Keratinocyte (primary cell): Measurements from ENCODE around the gene SNRNP35. TPM values are rescaled to one million over a fixed set of nuclear protein-coding genes. Genes with fewer than 3 reads are reported as not detected.
"Not testable (repeated sequence)": the region's sequence is repeated elsewhere in the genome, so short reads cannot be mapped to it uniquely, and the experiment has no call there.

Source experiments
- DNase-seq: peaks from one replicate; pipeline ENCODE4 v3.0.0-alpha.2; 2011; ENCODE audit warnings: low read depth, missing footprints, low spot score
- FAIRE-seq: peaks from 2 replicates; lab custom pipeline; 2011; peaks lifted over from hg19 to GRCh38; lab: Jason Lieb, UNC
- H2AFZ ChIP-seq: 2 replicates; pipeline ENCODE4 v1.6.0; 2012; ENCODE audit warnings: low read length, control low read depth, inconsistent platforms; ENCODE audit not compliant: control insufficient read depth
- H3K27ac ChIP-seq: 2 replicates; pipeline ENCODE4 v1.5.1; 2011; ENCODE audit warnings: low read length; ENCODE audit not compliant: control insufficient read depth, insufficient read depth
- H3K27me3 ChIP-seq: 3 replicates; pipeline ENCODE4 v1.6.0; 2011; ENCODE audit warnings: low read length; ENCODE audit not compliant: control insufficient read depth, insufficient read depth; ENCODE audit errors: extremely low read depth
- H3K36me3 ChIP-seq, 2 experiments: 2 replicates in 1 of 2; 3 replicates in 1 of 2; pipeline ENCODE4 v1.5.1; 2011; ENCODE audit warnings: low read length in 2 of 2, mild to moderate bottlenecking in 1 of 2; ENCODE audit not compliant: control insufficient read depth in 2 of 2, insufficient read depth in 2 of 2; ENCODE audit errors: extremely low read depth in 1 of 2
- H3K4me1 ChIP-seq: 3 replicates; pipeline ENCODE4 v1.5.1; 2011; ENCODE audit warnings: low read length; ENCODE audit not compliant: control insufficient read depth, insufficient read depth; ENCODE audit errors: extremely low read depth
- H3K4me2 ChIP-seq: 3 replicates; pipeline ENCODE4 v1.6.0; 2011; ENCODE audit warnings: low read depth, low read length; ENCODE audit not compliant: control insufficient read depth, insufficient read depth; ENCODE audit errors: extremely low read depth
- H3K4me3 ChIP-seq, 3 experiments: fragments of 200-600 bp in 1 of 3; sonication (generic) in 1 of 3; 2 replicates in 2 of 3; 3 replicates in 1 of 3; pipeline ENCODE4 v1.5.1; 2011 to 2016; ENCODE audit warnings: low read length in 3 of 3, mild to moderate bottlenecking in 3 of 3, control low read depth in 2 of 3, inconsistent platforms in 1 of 3, low read depth in 1 of 3, mixed read lengths in 1 of 3, mixed run types in 1 of 3, moderate library complexity in 1 of 3; ENCODE audit not compliant: control insufficient read depth in 2 of 3, insufficient read depth in 2 of 3; ENCODE audit errors: extremely low read depth in 1 of 3
- H3K79me2 ChIP-seq: 2 replicates; pipeline ENCODE4 v1.6.0; 2012; ENCODE audit warnings: low read length; ENCODE audit not compliant: control insufficient read depth, insufficient read depth
- H3K9ac ChIP-seq: 3 replicates; pipeline ENCODE4 v1.6.0; 2011; ENCODE audit warnings: low read length; ENCODE audit not compliant: control insufficient read depth, insufficient read depth; ENCODE audit errors: extremely low read depth
- H3K9me1 ChIP-seq: 3 replicates; pipeline ENCODE4 v1.6.0; 2011; ENCODE audit warnings: low read length; ENCODE audit not compliant: control insufficient read depth, insufficient read depth; ENCODE audit errors: extremely low read depth
- H3K9me3 ChIP-seq: 2 replicates; pipeline ENCODE4 v1.5.1; 2012; ENCODE audit warnings: low read depth, low read length; ENCODE audit not compliant: control insufficient read depth
- H4K20me1 ChIP-seq: 3 replicates; pipeline ENCODE4 v1.6.0; 2011; ENCODE audit warnings: low read length; ENCODE audit not compliant: control insufficient read depth, insufficient read depth; ENCODE audit errors: extremely low read depth
- EZH2 ChIP-seq: IDR thresholded peaks from one replicate; pipeline ENCODE4 v1.6.1; 2012; ENCODE audit warnings: inconsistent platforms, mild to moderate bottlenecking, low read length, moderate library complexity
- dilution Hi-C: fragments of 300-500 bp; cut with MboI; formaldehyde crosslinking; loops from one replicate; pipeline ENCODE4 v1.7.0; 2020; ENCODE audit warnings: low sequenced_read_pairs; ENCODE audit not compliant: extremely low pct_ligation_motif_present
- polyA plus RNA-seq, 5 experiments: library from polyadenylated mRNA; depleted of rRNA in 3 of 5; stranded (reverse) in 3 of 5; stranded (forward) in 1 of 5; unstranded in 1 of 5; fragments of >200 nt; gene quantifications; 1 replicate in 1 of 5; 2 replicates in 3 of 5; 3 replicates in 1 of 5; pipeline versions ENCODE4 v1.2.1 to v1.2.3, GENCODE V29; 2011 to 2012; ENCODE audit warnings: missing spikeins in 2 of 5, low read depth in 1 of 5, low replicate concordance in 1 of 5
- TF ChIP-seq, protein P1 (sequence below), 3 experiments: IDR thresholded peaks in 1 of 3; conservative IDR thresholded peaks in 1 of 3; optimal IDR thresholded peaks in 1 of 3; 2 replicates in 2 of 3; 3 replicates in 1 of 3; pipeline versions ENCODE3 to v1.5.1; 2011; ENCODE audit warnings: low read length in 3 of 3, mild to moderate bottlenecking in 3 of 3, moderate library complexity in 2 of 3, control low read depth in 1 of 3, inconsistent platforms in 1 of 3; ENCODE audit not compliant: insufficient read depth in 2 of 3; ENCODE audit errors: extremely low read depth in 1 of 3

Gene SNRNP35
- polyA plus RNA-seq, 1 donor (not counting 4 experiments of a cell fraction or from before 2014, with no cell fraction given) = 15.2 TPM

DNA sequence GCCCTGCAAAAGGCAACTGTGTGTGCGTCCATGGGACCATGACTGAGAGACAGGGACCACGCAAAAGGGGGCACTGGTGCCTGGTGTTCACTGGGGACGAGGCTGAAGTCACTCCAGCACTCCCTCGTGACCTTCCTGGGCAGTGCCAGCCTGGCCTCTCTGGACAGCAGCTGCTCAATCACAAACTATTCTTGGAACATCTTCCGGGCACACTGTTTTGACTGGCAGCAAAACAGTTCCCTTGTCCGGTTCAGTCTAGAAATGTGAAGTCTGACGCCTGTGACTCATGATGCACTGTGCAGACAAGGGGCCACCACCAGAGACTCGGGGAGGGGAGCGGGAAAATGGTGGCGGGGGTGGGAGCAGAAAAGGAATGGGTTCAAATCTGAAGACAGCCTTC is 20.8 kb downstream of the SNRNP35 start:
- H3K4me2 ChIP-seq = no peak overlapping the region
- dilution Hi-C loops = no loop called here
- peaks cover 10 to 26% of the 10 kb centered on the region in 2 experiments for H3K36me3 ChIP-seq
- H2AFZ ChIP-seq = no peak overlapping the region
- H4K20me1 ChIP-seq = no peaks in the 10 kb centered on the region
- TF ChIP-seq, protein P1, sequence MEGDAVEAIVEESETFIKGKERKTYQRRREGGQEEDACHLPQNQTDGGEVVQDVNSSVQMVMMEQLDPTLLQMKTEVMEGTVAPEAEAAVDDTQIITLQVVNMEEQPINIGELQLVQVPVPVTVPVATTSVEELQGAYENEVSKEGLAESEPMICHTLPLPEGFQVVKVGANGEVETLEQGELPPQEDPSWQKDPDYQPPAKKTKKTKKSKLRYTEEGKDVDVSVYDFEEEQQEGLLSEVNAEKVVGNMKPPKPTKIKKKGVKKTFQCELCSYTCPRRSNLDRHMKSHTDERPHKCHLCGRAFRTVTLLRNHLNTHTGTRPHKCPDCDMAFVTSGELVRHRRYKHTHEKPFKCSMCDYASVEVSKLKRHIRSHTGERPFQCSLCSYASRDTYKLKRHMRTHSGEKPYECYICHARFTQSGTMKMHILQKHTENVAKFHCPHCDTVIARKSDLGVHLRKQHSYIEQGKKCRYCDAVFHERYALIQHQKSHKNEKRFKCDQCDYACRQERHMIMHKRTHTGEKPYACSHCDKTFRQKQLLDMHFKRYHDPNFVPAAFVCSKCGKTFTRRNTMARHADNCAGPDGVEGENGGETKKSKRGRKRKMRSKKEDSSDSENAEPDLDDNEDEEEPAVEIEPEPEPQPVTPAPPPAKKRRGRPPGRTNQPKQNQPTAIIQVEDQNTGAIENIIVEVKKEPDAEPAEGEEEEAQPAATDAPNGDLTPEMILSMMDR (optimal IDR thresholded peaks at IDR 0.05 in 1 of 3, IDR thresholded peaks at IDR 0.05 in 1 of 3, conservative IDR thresholded peaks at IDR 0.05 in 1 of 3; ENCODE audit: extremely low read depth in 1 of 3, insufficient read depth in 2 of 3, low read length in 3 of 3) = no peak
- no peak for TF ChIP-seq EZH2
- H3K4me1 ChIP-seq = no peaks in the 10 kb centered on the region
- no peak overlapping the region for H3K9ac ChIP-seq
- no peak overlapping the region for H3K27ac ChIP-seq
- H3K9me3 ChIP-seq = no peaks in the 10 kb centered on the region
- H3K27me3 ChIP-seq = no peaks in the 10 kb centered on the region
- H3K9me1 ChIP-seq = no peaks in the 10 kb centered on the region
- FAIRE-seq = no peak
- no peak for DNase-seq
- no peak overlapping the region for H3K4me3 ChIP-seq
- no peaks in the 10 kb centered on the region for H3K79me2 ChIP-seq

GRCh38 chr12:123479442-123480180 is 21.7 kb downstream of the SNRNP35 start:
- H3K36me3 ChIP-seq = peaks cover 10 to 26% of the 10 kb centered on the region in 2 experiments
- no peaks in the 10 kb centered on the region for H3K27me3 ChIP-seq
- no peaks in the 10 kb centered on the region for H3K4me1 ChIP-seq
- H3K9me3 ChIP-seq = no peaks in the 10 kb centered on the region
- TF ChIP-seq, protein P1 (optimal IDR thresholded peaks at IDR 0.05 in 1 of 3, IDR thresholded peaks at IDR 0.05 in 1 of 3, conservative IDR thresholded peaks at IDR 0.05 in 1 of 3; ENCODE audit: extremely low read depth in 1 of 3, insufficient read depth in 2 of 3, low read length in 3 of 3) = no peak
- no peak for TF ChIP-seq EZH2
- H3K9me1 ChIP-seq = no peaks in the 10 kb centered on the region
- H4K20me1 ChIP-seq = no peaks in the 10 kb centered on the region
- H3K79me2 ChIP-seq = no peaks in the 10 kb centered on the region
- H3K9ac ChIP-seq = no peak overlapping the region
- no peak overlapping the region for H3K4me2 ChIP-seq
- dilution Hi-C loops = no loop called here
- no peak overlapping the region for H3K27ac ChIP-seq
- no peak overlapping the region for H2AFZ ChIP-seq
- DNase-seq (no peak), FAIRE-seq (no peak)
- H3K4me3 ChIP-seq = no peak overlapping the region

- H3K27ac ChIP-seq, DNase-seq, H3K9me1 ChIP-seq, H4K20me1 ChIP-seq, FAIRE-seq, H3K4me2 ChIP-seq, H3K4me1 ChIP-seq, H3K27me3 ChIP-seq, H3K79me2 ChIP-seq, H3K9me3 ChIP-seq, dilution Hi-C loops, H3K9ac ChIP-seq, H2AFZ ChIP-seq, H3K4me3 ChIP-seq: not testable (repeated sequence)
- peaks cover 15 to 20% of the 10 kb centered on the region in 2 experiments for H3K36me3 ChIP-seq
Observed at GRCh38 chr12:123481251-123481650, 23.3 kb downstream of the SNRNP35 start.
